Stimulated activated CD8-positive, alpha-beta memory T cell treated with anti-CD3 and anti-CD28 coated beads, Interleukin-12 subunit alpha, Interleukin-12 subunit beta, amount 100 ng/mL, for 4 hours (primary cell): ENCODE results near the gene EYA2.

Experiments used
- DNase-seq: peaks from one replicate; pipeline ENCODE4 v3.0.0-alpha.2; 2020; ENCODE audit warnings: low read depth

Gene EYA2

GRCh38 chr20:47141941-47142773 lies 247.5 kb downstream of the EYA2 start:
- no peak for DNase-seq

GRCh38 chr20:47142774-47143170 lies 248.1 kb downstream of the EYA2 start:
- no peak for DNase-seq

GRCh38 chr20:47143657-47144056 lies 249.0 kb downstream of the EYA2 start:
- no peak for DNase-seq

- no peak for DNase-seq
Observed at GRCh38 chr20:47144463-47144862, 249.8 kb downstream of the EYA2 start.

GRCh38 chr20:47146686-47147085 lies 252.0 kb downstream of the EYA2 start:
- no peak for DNase-seq

- DNase-seq, result no peak
Observed at GRCh38 chr20:47148059-47148458, 253.4 kb downstream of the EYA2 start.

GRCh38 chr20:47149939-47150338 lies 255.3 kb downstream of the EYA2 start:
- DNase-seq, result no peak

GRCh38 chr20:47150403-47151152 lies 255.9 kb downstream of the EYA2 start:
- no peak for DNase-seq

GRCh38 chr20:47152068-47152467 lies 257.4 kb downstream of the EYA2 start:
- no peak for DNase-seq

GRCh38 chr20:47154089-47154488 lies 259.4 kb downstream of the EYA2 start:
- no peak for DNase-seq

GRCh38 chr20:47156301-47157137 lies 261.9 kb downstream of the EYA2 start:
- DNase-seq, result no peak

GRCh38 chr20:47159166-47159565 lies 264.5 kb downstream of the EYA2 start:
- no peak for DNase-seq

GRCh38 chr20:47160240-47160639 lies 265.6 kb downstream of the EYA2 start:
- no peak for DNase-seq

- DNase-seq, result no peak
Observed at GRCh38 chr20:47160992-47161391, 266.3 kb downstream of the EYA2 start.

- DNase-seq, result no peak
Observed at GRCh38 chr20:47161411-47161810, 266.8 kb downstream of the EYA2 start.

GRCh38 chr20:47164140-47164539 lies 269.5 kb downstream of the EYA2 start:
- no peak for DNase-seq

- no peak for DNase-seq
Observed at GRCh38 chr20:47165376-47165865, 270.8 kb downstream of the EYA2 start.

GRCh38 chr20:47167846-47168245 lies 273.2 kb downstream of the EYA2 start:
- no peak for DNase-seq

GRCh38 chr20:47172579-47172978 lies 277.9 kb downstream of the EYA2 start:
- DNase-seq, result no peak

- no peak for DNase-seq
Observed at GRCh38 chr20:47173596-47174216, 279.1 kb downstream of the EYA2 start.

GRCh38 chr20:47174456-47175243 lies 280.0 kb downstream of the EYA2 start:
- DNase-seq, result no peak
